Esophagus muscularis mucosa (tissue), 4 donors: Measurements from ENCODE around the gene SLC45A1.
"Not testable (repeated sequence)": the region's sequence is repeated elsewhere in the genome, so short reads cannot be mapped to it uniquely, and the experiment has no call there.

Experiments
- EP300 ChIP-seq: sonication (generic); formaldehyde crosslinking; IDR thresholded peaks from one replicate; pipeline ENCODE4 v1.6.1; 2017; ENCODE audit warnings: antibody characterized with exemption
- POLR2A ChIP-seq: fragments of 450-650 bp; IDR thresholded peaks from one replicate; pipeline ENCODE4 v1.6.1; 2017; ENCODE audit warnings: antibody characterized with exemption, moderate library complexity, mild to moderate bottlenecking, low read depth
- TF ChIP-seq, protein P1 (sequence below), 3 experiments: fragments of 200-600 bp in 2 of 3; fragments of 450-650 bp in 1 of 3; sonication (generic) in 2 of 3; IDR thresholded peaks; one replicate each; pipeline ENCODE4 v1.5.1; 2017 to 2019; ENCODE audit warnings: antibody characterized with exemption in 3 of 3, mild to moderate bottlenecking in 2 of 3, moderate library complexity in 1 of 3

- not testable (repeated sequence) for TF ChIP-seq POLR2A, EP300
- TF ChIP-seq, protein P1, sequence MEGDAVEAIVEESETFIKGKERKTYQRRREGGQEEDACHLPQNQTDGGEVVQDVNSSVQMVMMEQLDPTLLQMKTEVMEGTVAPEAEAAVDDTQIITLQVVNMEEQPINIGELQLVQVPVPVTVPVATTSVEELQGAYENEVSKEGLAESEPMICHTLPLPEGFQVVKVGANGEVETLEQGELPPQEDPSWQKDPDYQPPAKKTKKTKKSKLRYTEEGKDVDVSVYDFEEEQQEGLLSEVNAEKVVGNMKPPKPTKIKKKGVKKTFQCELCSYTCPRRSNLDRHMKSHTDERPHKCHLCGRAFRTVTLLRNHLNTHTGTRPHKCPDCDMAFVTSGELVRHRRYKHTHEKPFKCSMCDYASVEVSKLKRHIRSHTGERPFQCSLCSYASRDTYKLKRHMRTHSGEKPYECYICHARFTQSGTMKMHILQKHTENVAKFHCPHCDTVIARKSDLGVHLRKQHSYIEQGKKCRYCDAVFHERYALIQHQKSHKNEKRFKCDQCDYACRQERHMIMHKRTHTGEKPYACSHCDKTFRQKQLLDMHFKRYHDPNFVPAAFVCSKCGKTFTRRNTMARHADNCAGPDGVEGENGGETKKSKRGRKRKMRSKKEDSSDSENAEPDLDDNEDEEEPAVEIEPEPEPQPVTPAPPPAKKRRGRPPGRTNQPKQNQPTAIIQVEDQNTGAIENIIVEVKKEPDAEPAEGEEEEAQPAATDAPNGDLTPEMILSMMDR (IDR thresholded peaks at IDR 0.05) = not testable (repeated sequence)
These were observed 39.2 kb upstream of the SLC45A1 start for GRCh38 chr1:8278677-8279076.
